RPMI7951 (cell line): ENCODE data around the gene TEKT2. TPM values are rescaled to one million over a fixed set of nuclear protein-coding genes. Genes with fewer than 3 reads are reported as not detected.

Experiments used
- DNase-seq: peaks from one replicate; pipeline ENCODE4 v3.0.0-alpha.2; 2012; ENCODE audit warnings: low read depth
- total RNA-seq: library from RNA; depleted of rRNA; stranded (reverse); fragments of >200 nt; shearing (Covaris generic); gene quantifications from 2 replicates; pipeline ENCODE4 v1.2.3, GENCODE V29; 2014; rRNA removed

TEKT2 gene
- total RNA-seq, 1 experiment from 2014 or later: not detected

DNA sequence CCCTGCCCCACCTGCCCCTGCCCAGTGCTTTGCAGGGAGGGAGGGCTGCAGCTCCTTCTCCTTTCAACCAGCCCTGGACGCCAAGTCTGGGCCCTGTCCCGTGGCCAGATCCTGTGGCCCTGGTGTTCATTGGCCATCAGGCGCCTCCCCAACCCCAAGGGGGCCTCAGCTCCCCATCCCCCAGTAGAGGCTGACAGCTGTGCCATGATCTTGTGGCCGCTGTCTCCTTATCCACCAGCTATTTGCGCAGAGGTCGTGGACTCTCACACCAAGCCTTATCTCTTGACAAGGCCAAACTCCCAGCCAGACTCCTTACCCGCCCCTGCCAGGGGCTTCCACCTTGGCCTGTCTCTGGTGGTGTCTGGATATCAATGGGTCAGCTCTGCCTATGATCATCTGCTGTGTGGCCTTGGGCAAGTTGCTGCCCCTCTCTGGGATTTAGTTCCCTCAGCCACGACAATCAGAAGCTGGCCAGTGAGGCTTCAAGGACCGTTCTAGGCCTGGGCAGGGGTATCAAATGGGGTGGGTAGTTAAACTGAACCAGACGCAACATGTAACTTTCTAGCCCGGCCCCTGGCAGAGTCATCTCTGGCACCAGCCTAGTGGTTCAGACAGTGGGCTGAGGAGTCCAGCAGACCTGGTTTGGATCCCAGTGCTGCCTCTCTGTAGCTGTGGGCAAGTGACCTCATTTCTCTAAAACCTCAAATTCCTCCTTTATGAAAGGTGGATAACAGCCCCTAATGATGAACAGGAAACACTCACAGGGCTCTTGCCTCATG is 44.4 kb downstream of the TEKT2 start:
- DNase-seq: peak; percentile 78

DNA sequence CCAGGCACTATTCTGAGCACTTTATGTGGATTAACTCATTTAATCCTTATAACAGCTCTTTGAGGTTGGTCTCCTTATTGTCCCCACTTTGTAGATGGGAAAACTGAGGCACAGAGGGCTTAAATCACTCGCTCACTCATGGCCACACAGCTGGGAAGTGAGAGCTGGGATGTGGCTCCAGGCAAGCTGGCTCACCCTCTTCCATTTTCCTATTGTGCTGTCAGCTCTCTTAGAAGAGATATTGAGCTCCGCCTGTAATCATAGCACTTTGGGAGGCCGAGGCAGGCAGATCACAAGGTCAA is 45.0 kb downstream of the TEKT2 start:
- DNase-seq: no peak

- no peak for DNase-seq
Observed at GRCh38 chr1:36132029-36132428, 48.1 kb downstream of the TEKT2 start.

DNA sequence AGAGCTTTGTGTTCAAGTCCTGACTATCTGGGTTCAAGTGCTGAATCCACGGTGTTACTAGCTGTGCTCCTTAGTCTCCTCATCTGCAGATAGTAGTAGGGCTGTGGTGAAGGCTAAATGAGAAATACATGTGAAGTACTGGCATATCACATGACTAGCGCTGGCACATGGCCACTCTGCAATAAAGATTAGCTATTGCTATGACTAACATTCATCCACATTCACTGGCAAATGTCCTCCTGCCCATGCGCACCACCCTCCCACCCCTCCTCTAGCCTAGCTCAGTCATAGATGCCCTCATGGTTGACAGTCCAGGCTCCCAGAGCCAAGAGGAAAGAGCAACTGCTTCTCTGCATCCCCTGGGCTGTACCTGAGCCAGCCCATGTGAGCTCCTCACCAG is 49.6 kb downstream of the TEKT2 start:
- peak; percentile 93 for DNase-seq

GRCh38 chr1:36134031-36134430 is 50.1 kb downstream of the TEKT2 start:
- peak; percentile 56 for DNase-seq

DNA sequence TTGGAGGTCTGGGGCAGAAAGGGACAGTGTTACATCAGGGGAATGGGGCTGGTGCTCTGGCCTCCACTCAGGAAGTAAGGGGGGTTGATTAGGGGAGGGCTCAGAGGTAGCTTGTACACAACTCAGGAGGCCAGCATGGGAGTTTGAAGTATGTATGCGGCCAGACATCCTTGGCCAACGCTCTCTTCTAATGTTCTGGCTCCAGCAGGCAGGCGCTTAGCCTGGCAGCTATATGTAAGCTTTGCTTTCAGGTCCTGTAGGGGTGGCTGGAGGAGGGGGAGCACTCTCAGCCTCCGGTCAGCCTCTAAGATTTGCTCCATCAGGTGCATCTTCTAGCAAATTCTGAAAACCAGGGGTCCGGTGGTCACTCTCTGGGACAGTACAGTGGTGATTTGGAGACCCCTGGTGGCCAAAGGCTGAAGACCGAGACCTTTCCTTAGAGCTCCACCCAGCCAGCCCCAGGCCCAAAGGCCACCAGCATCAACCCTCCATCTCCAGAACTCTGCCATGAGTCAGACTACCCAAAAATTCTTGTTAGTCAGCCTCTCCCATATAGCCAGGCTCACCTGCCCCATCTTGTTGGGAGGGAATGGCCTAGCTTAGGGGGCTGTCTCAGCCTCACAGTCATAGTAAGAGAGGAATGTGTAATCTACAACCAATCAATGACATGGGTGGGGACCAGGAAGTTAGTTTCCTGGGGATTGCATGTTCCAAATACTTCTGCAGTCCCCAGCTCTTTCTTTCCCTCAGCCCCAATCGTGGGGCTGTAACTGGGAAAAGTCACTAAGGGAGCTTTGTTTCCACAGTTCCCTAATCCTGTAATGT is 50.8 kb downstream of the TEKT2 start:
- DNase-seq: peak; percentile 61

GRCh38 chr1:36135330-36135667 is 51.4 kb downstream of the TEKT2 start:
- no peak for DNase-seq

GRCh38 chr1:36135796-36136195 is 51.9 kb downstream of the TEKT2 start:
- no peak for DNase-seq

- peak; percentile 81 for DNase-seq
Observed at GRCh38 chr1:36136535-36136934, 52.6 kb downstream of the TEKT2 start.

GRCh38 chr1:36137226-36137625 is 53.3 kb downstream of the TEKT2 start:
- no peak for DNase-seq

DNA sequence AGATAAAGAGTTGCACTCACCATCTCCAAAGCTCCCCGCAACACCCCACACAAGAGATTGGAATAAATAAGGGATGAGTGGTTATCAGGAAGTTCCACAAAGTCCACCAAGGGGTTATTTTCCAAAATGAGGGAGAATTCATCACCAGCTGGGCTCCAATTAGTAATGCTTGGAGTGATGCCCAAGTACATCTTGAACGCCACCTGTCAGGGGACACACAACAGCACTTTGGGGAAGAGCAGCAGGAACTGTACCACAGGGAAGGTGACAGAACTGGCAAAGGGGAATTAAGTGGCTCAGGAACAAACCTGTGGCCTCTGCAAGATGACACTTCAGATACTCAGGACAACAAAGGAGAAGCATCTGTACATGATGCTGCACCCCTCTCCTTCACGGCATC is 53.9 kb downstream of the TEKT2 start:
- DNase-seq: no peak

Other genes starting within 250 kb of the TEKT2 start
- 9.1 and 11.1 TPM in 2 replicates for gene AGO1, start 200.9 kb upstream of the TEKT2 start, total RNA-seq
- gene AGO3, start 153.0 kb upstream of the TEKT2 start, total RNA-seq: 10.4 and 13.9 TPM in 2 replicates
- gene ADPRS, start 4.8 kb downstream of the TEKT2 start, total RNA-seq: 53.9 and 65.9 TPM in 2 replicates
- gene COL8A2, start 41.1 kb downstream of the TEKT2 start, total RNA-seq: 0.88 and 0.96 TPM in 2 replicates
- 78.2 and 125 TPM in 2 replicates for gene TRAPPC3, start 65.4 kb downstream of the TEKT2 start, total RNA-seq
- 82.4 and 107 TPM in 2 replicates for gene MAP7D1, start 72.1 kb downstream of the TEKT2 start, total RNA-seq
- 62.0 and 75.0 TPM in 2 replicates for gene THRAP3, start 140.3 kb downstream of the TEKT2 start, total RNA-seq
- 4.3 and 7.2 TPM in 2 replicates for gene SH3D21, start 222.3 kb downstream of the TEKT2 start, total RNA-seq
- 78.7 and 112 TPM in 2 replicates for gene EVA1B, start 239.6 kb downstream of the TEKT2 start, total RNA-seq